DOHH2 (cell line): ENCODE measurements around the gene SEMA3A.

Experiments
- EZH2phosphoT487 ChIP-seq: fragments of 200-600 bp; sonication (generic); IDR thresholded peaks from 2 replicates; pipeline ENCODE4 v1.6.1; 2017; ENCODE audit warnings: borderline replicate concordance, mild to moderate bottlenecking, antibody characterized with exemption, low read length, moderate library complexity, mixed read lengths
- TF ChIP-seq, protein P1 (sequence below): fragments of 200-600 bp; sonication (generic); IDR thresholded peaks from one replicate; pipeline ENCODE4 v1.5.1; 2014; ENCODE audit warnings: antibody characterized with exemption, mild to moderate bottlenecking, low read depth, low read length; ENCODE audit not compliant: poor library complexity, severe bottlenecking

DNA sequence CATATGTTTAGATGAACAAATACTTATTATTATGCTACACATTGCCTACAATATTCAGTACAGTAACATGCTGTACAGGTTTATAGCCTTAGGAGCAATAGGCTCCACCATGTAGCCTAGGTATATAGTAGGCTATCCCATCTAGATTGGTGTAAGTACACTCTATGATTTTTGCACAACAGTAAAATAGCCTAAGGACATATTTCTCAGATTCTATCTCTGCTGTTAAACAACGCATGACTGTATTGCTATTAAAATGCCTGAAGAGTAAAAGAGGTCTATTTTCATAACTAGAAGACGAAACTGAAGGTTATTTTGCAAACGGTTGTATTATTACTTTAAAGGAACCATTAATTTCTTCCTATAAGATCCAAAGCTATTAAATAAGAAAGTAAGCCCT, 88.3 kb downstream of the SEMA3A start:
- TF ChIP-seq, protein P1, sequence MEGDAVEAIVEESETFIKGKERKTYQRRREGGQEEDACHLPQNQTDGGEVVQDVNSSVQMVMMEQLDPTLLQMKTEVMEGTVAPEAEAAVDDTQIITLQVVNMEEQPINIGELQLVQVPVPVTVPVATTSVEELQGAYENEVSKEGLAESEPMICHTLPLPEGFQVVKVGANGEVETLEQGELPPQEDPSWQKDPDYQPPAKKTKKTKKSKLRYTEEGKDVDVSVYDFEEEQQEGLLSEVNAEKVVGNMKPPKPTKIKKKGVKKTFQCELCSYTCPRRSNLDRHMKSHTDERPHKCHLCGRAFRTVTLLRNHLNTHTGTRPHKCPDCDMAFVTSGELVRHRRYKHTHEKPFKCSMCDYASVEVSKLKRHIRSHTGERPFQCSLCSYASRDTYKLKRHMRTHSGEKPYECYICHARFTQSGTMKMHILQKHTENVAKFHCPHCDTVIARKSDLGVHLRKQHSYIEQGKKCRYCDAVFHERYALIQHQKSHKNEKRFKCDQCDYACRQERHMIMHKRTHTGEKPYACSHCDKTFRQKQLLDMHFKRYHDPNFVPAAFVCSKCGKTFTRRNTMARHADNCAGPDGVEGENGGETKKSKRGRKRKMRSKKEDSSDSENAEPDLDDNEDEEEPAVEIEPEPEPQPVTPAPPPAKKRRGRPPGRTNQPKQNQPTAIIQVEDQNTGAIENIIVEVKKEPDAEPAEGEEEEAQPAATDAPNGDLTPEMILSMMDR: no peak
- TF ChIP-seq EZH2phosphoT487: no peak
